Medulla oblongata (tissue), 1 donor: ENCODE measurements around the gene KSR1.
"Not testable (repeated sequence)": the region's sequence is repeated elsewhere in the genome, so short reads cannot be mapped to it uniquely, and the experiment has no call there.

ENCODE experiments used
- DNase-seq: peaks from one replicate; pipeline ENCODE4 v3.0.0-alpha.2; 2015; ENCODE audit errors: extremely low spot score

Gene KSR1

GRCh38 chr17:27609611-27610303 lies 153.5 kb downstream of the KSR1 start:
- peak; percentile 55 for DNase-seq

GRCh38 chr17:27610304-27610677 lies 154.0 kb downstream of the KSR1 start:
- no peak for DNase-seq

GRCh38 chr17:27612160-27612770 lies 156.0 kb downstream of the KSR1 start:
- DNase-seq, result no peak

- DNase-seq, result no peak
These were observed 157.2 kb downstream of the KSR1 start for GRCh38 chr17:27613433-27613832.

GRCh38 chr17:27615121-27615520 lies 158.9 kb downstream of the KSR1 start:
- DNase-seq, result no peak

GRCh38 chr17:27616414-27616813 lies 160.2 kb downstream of the KSR1 start:
- DNase-seq, result no peak

GRCh38 chr17:27618417-27618816 lies 162.2 kb downstream of the KSR1 start:
- no peak for DNase-seq

GRCh38 chr17:27620721-27621120 lies 164.5 kb downstream of the KSR1 start:
- no peak for DNase-seq

GRCh38 chr17:27621536-27621935 lies 165.3 kb downstream of the KSR1 start:
- peak; percentile 73 for DNase-seq

- no peak for DNase-seq
These were observed 165.8 kb downstream of the KSR1 start for GRCh38 chr17:27621942-27622559.

- DNase-seq, result peak; percentile 68
These were observed 166.7 kb downstream of the KSR1 start for GRCh38 chr17:27622986-27623385.

GRCh38 chr17:27623614-27624013 lies 167.4 kb downstream of the KSR1 start:
- no peak for DNase-seq

GRCh38 chr17:27624539-27624938 lies 168.3 kb downstream of the KSR1 start:
- DNase-seq, result no peak

GRCh38 chr17:27625856-27626255 lies 169.6 kb downstream of the KSR1 start:
- no peak for DNase-seq

- no peak for DNase-seq
These were observed 171.3 kb downstream of the KSR1 start for GRCh38 chr17:27627514-27627913.

GRCh38 chr17:27628376-27628775 lies 172.1 kb downstream of the KSR1 start:
- no peak for DNase-seq

GRCh38 chr17:27629260-27629659 lies 173.0 kb downstream of the KSR1 start:
- DNase-seq, result not testable (repeated sequence)

GRCh38 chr17:27630607-27631410 lies 174.6 kb downstream of the KSR1 start, which contains the start of gene LGALS9:
Gene LGALS9, plus strand, starts transcription at chr17:27631188. Its CDS starts 78 bp downstream, at chr17:27631266.
- DNase-seq, result peak; percentile 66

GRCh38 chr17:27631411-27631760 lies 175.1 kb downstream of the KSR1 start:
- DNase-seq, result peak; percentile 28

- no peak for DNase-seq
These were observed 175.9 kb downstream of the KSR1 start for GRCh38 chr17:27631897-27632725.

- peak; percentile 84 for DNase-seq
These were observed 176.5 kb downstream of the KSR1 start for GRCh38 chr17:27632766-27633165.
